ENCODE measurements around the gene GRSF1.
"Not testable (repeated sequence)": the region's sequence is repeated elsewhere in the genome, so short reads cannot be mapped to it uniquely, and the experiment has no call there.

GRSF1 gene

GRCh38 chr4:70831293-70831692 lies 8.4 kb downstream of the GRSF1 start:
- DNase-seq, result no peak

GRCh38 chr4:70830054-70830453 lies 9.6 kb downstream of the GRSF1 start:
- no peak for DNase-seq

GRCh38 chr4:70829492-70829891 lies 10.2 kb downstream of the GRSF1 start:
- DNase-seq, result no peak

GRCh38 chr4:70829015-70829414 lies 10.7 kb downstream of the GRSF1 start:
- DNase-seq, result no peak

- DNase-seq, result no peak
Measured at GRCh38 chr4:70818921-70819320, 20.8 kb downstream of the GRSF1 start.

DNA sequence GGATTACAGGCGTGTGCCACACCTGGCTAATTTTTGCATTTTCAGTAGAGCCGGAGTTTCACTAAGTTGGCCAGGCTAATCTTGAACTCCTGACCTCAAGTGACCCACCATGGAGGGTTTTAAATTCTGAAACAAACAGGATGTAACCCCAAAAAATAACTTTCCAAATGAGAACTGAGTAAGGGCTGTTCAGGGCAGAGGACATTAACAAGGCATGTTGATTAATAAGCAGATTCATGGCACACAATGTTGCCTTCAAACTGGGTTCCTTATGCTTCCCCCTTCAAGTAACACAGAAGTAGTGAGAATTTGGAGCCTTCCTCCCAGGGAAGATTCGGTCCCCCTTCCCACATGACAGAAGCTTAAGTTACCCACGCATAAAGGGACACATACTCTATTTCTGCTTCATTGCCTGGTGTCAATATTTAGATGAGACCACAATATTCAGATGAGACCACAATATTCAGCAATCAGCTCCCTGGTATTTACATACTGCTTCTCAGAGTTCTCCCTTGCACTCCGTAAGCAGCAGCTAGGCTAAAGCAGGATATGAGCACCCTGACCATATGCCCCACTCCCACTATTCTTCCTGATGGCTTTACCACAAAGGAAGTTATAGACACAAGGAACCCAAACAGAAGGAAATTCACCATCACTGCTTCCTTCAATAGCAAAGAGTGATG lies 21.4 kb downstream of the GRSF1 start:
- no peak for DNase-seq

DNA sequence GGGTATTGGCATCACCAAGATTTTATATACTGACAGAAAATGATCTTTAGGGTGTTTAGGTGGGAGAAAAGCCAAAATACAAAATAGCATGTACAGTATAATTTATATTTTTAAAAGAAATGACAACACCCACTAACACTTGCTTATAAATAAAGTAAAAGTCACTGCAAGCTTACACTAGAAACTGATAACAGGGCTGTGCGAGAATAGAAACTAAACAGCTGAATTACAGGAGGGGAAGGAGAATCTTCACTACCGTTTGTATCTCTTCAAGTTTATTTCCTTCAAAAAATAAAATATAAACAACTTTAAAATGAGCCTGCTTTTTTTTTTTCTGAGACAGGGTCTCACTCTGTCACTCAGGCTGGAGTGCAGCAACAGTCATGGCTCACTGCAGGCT lies 22.8 kb downstream of the GRSF1 start:
- DNase-seq, result no peak

GRCh38 chr4:70815370-70815769 lies 24.3 kb downstream of the GRSF1 start:
- no peak for DNase-seq

DNA sequence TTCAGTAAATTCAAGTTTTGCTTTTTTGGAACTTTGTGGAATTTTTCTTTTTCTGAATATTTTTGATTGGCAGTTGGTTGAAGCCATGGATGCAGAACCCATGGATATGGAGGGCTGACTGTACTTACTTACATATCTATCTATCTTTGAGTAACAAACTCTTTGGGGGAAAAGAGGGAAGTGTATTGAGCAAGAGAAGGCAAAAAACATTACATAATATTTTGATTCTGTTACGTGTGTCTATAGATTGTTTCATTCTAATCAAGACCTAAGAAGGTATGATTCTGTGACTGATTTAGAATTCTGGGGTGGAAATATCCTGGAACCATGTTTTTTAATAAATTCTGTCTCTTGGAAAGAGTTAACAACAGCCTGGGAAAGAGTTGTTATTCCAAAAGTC lies 31.5 kb downstream of the GRSF1 start:
- no peak for DNase-seq

DNA sequence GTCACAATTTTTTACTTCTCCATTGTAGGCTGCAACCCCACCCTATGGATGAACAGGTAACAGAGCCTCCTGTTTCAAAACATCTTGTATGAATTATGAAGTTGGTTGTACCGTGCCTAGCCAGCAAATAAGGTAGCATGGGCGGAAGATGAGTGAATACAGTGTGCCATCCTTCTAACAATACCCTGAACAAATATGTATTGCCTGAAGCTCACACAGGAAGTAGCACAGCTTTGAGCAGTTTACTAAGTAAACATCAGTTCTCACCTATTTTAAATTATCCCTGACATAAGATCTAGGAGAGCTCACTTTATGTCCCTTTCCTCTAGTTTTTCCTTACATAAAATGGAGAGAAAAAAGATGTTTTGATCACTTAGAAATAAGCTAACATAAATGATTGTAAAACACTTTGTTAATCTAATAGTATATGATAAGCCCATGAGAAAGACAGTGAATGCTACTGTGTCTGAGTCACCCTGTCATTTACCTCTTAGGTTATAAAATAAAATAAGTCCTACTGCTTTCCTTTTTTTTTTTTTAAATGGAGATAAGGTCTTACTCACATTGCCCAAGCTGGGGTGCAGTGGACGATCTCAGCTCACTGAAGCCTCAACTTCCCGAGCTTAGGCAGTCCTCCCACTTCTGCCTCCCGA lies 36.6 kb downstream of the GRSF1 start:
- DNase-seq, result no peak

DNA sequence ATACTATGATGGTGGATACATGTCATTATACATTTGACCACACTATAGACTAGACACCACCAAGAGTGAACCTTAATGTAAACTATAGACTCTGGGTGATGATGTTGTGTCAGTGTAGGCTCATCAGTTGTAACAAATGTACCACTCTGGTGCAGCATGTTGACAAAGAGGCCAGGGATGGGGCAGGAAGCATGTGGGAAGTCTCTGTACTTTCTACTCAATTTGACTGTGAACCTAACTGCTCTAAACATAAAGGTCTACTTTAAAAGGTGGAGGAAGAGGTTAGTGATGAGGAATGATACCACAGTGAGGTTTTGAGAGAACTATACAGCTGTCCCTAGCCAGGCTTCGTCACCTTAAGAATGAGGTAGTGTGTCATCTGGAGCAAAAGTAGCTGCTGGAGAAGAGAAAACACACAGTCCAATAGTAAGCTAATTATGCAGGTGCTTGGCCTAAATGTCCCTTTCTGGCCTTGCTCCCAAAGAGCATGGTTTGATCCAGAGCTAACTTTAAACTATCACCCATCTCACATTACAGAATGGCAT lies 38.4 kb downstream of the GRSF1 start:
- no peak for DNase-seq

DNA sequence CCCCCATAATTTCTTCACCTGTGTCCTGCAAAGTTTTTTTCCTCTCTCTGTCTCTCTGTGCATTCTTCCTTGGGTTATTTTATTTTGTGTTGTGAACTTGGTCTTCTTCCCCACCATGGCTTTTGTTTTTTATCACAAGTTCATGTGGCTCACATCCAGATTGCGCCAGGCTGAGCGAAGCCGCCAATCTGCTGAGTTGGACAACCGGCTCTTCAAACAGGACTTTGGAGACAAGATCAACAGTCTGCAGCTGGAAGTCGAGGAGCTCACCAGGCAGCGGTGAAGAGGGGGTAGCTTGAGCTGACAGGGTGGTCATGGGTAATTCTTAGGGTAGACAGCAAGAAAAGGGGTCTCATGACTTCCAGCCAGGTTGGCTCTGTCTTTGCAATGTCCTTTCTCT lies 46.1 kb downstream of the GRSF1 start:
- no peak for DNase-seq

DNA sequence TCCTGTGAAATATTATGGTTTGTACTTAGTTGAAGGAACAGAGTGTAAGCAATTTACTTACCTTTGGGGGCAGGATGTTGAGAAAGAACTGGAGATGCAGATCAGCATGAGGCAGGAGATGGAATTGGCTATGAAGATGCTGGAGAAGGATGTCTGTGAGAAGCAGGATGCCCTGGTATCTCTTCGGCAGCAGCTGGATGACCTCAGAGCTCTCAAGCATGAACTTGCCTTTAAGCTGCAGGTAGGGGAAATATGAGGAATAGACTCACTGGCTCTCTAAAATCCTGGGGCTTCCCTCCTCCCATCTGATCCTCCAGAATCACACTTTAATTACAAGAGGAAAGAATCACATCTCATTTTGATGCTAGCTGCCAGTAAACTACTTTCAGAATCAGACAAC lies 51.0 kb downstream of the GRSF1 start:
- DNase-seq, result no peak

DNA sequence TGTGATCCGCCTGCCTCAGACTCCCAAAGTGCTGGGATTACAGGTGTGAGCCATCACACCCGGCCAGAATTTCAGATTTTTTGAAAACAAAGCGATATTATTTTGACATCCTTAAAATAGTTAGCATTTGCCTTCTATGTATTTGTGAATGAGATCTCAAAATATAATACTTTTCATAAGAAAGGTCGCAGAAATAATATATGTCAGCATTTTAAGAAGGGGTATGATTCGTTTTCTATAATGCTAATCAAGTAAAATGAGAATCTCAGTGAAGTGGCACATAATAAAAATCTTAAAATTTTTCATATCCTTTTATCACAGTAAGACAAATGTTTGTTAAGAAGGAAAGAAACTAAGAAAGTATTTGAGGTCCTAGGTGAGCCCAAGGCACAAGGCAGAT lies 52.2 kb downstream of the GRSF1 start:
- DNase-seq, result no peak

GRCh38 chr4:70783096-70783495 lies 56.6 kb downstream of the GRSF1 start:
- DNase-seq, result no peak

DNA sequence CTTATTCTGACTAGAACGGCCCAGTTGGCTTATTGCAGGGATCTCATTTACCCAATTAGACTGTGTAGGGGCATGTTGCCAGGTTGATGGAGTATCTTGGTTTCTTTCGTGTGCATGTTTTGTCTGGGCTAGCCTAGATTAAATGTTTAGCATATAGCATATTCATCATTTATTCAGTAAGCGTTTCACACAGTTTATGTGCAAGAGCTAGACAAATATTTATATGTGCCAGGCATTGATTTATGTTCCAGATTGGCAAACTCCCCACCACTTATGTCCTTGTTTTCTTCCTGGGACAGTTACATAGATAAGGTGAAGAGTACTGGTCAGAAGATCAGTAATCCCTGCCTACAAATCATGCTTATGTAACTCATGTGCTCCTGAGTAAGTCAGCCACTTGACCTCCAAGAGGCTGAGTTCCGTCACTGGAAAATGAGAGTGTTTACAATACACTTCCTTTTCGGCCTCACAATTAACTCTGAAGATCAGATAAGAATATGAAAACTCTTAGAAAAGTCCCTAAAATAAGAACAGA lies 60.7 kb downstream of the GRSF1 start:
- no peak for DNase-seq

GRCh38 chr4:70772929-70773555 lies 66.6 kb downstream of the GRSF1 start:
- no peak for DNase-seq

GRCh38 chr4:70769396-70769795 lies 70.3 kb downstream of the GRSF1 start:
- DNase-seq, result not testable (repeated sequence)

GRCh38 chr4:70768301-70768948 lies 71.3 kb downstream of the GRSF1 start:
- DNase-seq, result no peak
